ENCODE data around the gene KCNK5. TPM values are rescaled to one million over a fixed set of nuclear protein-coding genes. Genes with fewer than 3 reads are reported as not detected.

KCNK5 gene
- total RNA-seq, 1 donor from 2014 or later: 2.6 TPM

GRCh38 chr6:39188098-39188450 lies 41.2 kb downstream of the KCNK5 start:
- Histone ChIP-seq H3K36me3 (no peaks in the 10 kb centered on the region), H3K27me3 (no peaks in the 10 kb centered on the region), H3K9me3 (no peaks in the 10 kb centered on the region), H3K4me1 (no peaks in the 10 kb centered on the region), H3K4me3 (no peak overlapping the region), H3K27ac (no peak overlapping the region)
- DNase-seq (ENCODE audit: low spot score in 2 of 2): no peak
- TF ChIP-seq CTCF (IDR thresholded peaks at IDR 0.05): no peak
- intact Hi-C loops (cut with DNase I): no loop called here

- DNase-seq (ENCODE audit: low spot score in 2 of 2): no peak
Observed at GRCh38 chr6:39184906-39185580, 44.2 kb downstream of the KCNK5 start.

GRCh38 chr6:39182604-39183003 lies 46.7 kb downstream of the KCNK5 start:
- Histone ChIP-seq H3K4me3 (no peak overlapping the region), H3K4me1 (no peaks in the 10 kb centered on the region), H3K27ac (no peak overlapping the region), H3K36me3 (no peaks in the 10 kb centered on the region), H3K27me3 (no peaks in the 10 kb centered on the region), H3K9me3 (no peaks in the 10 kb centered on the region)
- no peak for DNase-seq (ENCODE audit: low spot score in 2 of 2)
- TF ChIP-seq CTCF (IDR thresholded peaks at IDR 0.05): no peak
- intact Hi-C loops (cut with DNase I): no loop called here

More at GRCh38 chr6:39184906-39185580, 44.2 kb downstream of the KCNK5 start:
- H3K36me3 ChIP-seq: no peaks in the 10 kb centered on the region
- TF ChIP-seq CTCF (IDR thresholded peaks at IDR 0.05): no peak
- intact Hi-C loops (cut with DNase I): no loop called here
- no peaks in the 10 kb centered on the region for H3K27me3 ChIP-seq
- no peaks in the 10 kb centered on the region for H3K9me3 ChIP-seq
- H3K27ac ChIP-seq: no peak overlapping the region
- H3K4me3 ChIP-seq: no peak overlapping the region
- no peaks in the 10 kb centered on the region for H3K4me1 ChIP-seq

- H3K36me3 ChIP-seq: no peaks in the 10 kb centered on the region
- TF ChIP-seq CTCF (IDR thresholded peaks at IDR 0.05): no peak
- DNase-seq (ENCODE audit: low spot score in 2 of 2): no peak
- intact Hi-C loops (cut with DNase I): no loop called here
- H3K4me3 ChIP-seq: no peak overlapping the region
- H3K4me1 ChIP-seq: no peaks in the 10 kb centered on the region
- H3K9me3 ChIP-seq: peaks cover 0 to 6% of the 10 kb centered on the region in 2 donors
- no peak overlapping the region for H3K27ac ChIP-seq
- no peaks in the 10 kb centered on the region for H3K27me3 ChIP-seq
Observed at GRCh38 chr6:39181826-39182225, 47.4 kb downstream of the KCNK5 start.

GRCh38 chr6:39181333-39181732 lies 47.9 kb downstream of the KCNK5 start:
- Histone ChIP-seq H3K27me3 (no peaks in the 10 kb centered on the region), H3K4me3 (no peak overlapping the region), H3K27ac (no peak overlapping the region), H3K4me1 (no peaks in the 10 kb centered on the region), H3K9me3 (peaks cover 0 to 7% of the 10 kb centered on the region in 2 donors), H3K36me3 (no peaks in the 10 kb centered on the region)
- intact Hi-C loops (cut with DNase I): no loop called here
- no peak for DNase-seq (ENCODE audit: low spot score in 2 of 2)
- TF ChIP-seq CTCF (IDR thresholded peaks at IDR 0.05): no peak

GRCh38 chr6:39178804-39179203 lies 50.5 kb downstream of the KCNK5 start:
- TF ChIP-seq CTCF (IDR thresholded peaks at IDR 0.05): no peak
- peaks cover 0 to 7% of the 10 kb centered on the region in 2 donors for H3K9me3 ChIP-seq
- no peaks in the 10 kb centered on the region for H3K36me3 ChIP-seq
- intact Hi-C loops (cut with DNase I): no loop called here
- no peak overlapping the region for H3K27ac ChIP-seq
- H3K27me3 ChIP-seq: no peaks in the 10 kb centered on the region
- H3K4me1 ChIP-seq: no peaks in the 10 kb centered on the region
- H3K4me3 ChIP-seq: no peak overlapping the region
- no peak for DNase-seq (ENCODE audit: low spot score in 2 of 2)
